ENCODE measurements around the gene IMPG1.

- TF ChIP-seq MAFK (IDR thresholded peaks at IDR 0.05; ENCODE audit: low read depth, low read length) (no peak), SRF (IDR thresholded peaks at IDR 0.05; ENCODE audit: low read depth, low read length) (no peak)
Observed at GRCh38 chr6:75991941-75992340, 80.5 kb downstream of the IMPG1 start.
